H9 (cell line): ENCODE results near the gene SKAP1. TPM values are rescaled to one million over a fixed set of nuclear protein-coding genes. Genes with fewer than 3 reads are reported as not detected.

ENCODE experiments used
- DNase-seq: peaks from one replicate; pipeline ENCODE4 v3.0.0-alpha.2; 2017
- H2AFZ ChIP-seq: one replicate; pipeline ENCODE4 v1.6.1; 2013; ENCODE audit warnings: mild to moderate bottlenecking, low read length, control low read depth, moderate library complexity
- H2AK5ac ChIP-seq: 2 replicates; pipeline ENCODE4 v1.6.1; 2013; ENCODE audit warnings: low read length, control low read depth, mixed read lengths; ENCODE audit not compliant: insufficient read length
- H2BK120ac ChIP-seq: one replicate; pipeline ENCODE4 v1.6.1; 2013; ENCODE audit warnings: low read depth, mild to moderate bottlenecking, low read length, control low read depth, inconsistent platforms; ENCODE audit not compliant: poor library complexity, severe bottlenecking
- H2BK12ac ChIP-seq: 2 replicates; pipeline ENCODE4 v1.6.1; 2013; ENCODE audit warnings: low read length, control low read depth, mixed read lengths, low read depth; ENCODE audit not compliant: insufficient read length
- H2BK15ac ChIP-seq: 2 replicates; pipeline ENCODE4 v1.6.1; 2013; ENCODE audit warnings: low read depth, low read length, control low read depth
- H2BK20ac ChIP-seq: one replicate; pipeline ENCODE4 v1.6.1; 2013; ENCODE audit warnings: low read depth, mild to moderate bottlenecking, low read length, control low read depth, inconsistent platforms; ENCODE audit not compliant: poor library complexity, severe bottlenecking
- H2BK5ac ChIP-seq: 2 replicates; pipeline ENCODE4 v1.6.1; 2013; ENCODE audit warnings: low read length, control low read depth, mixed read lengths; ENCODE audit not compliant: insufficient read length
- H3K14ac ChIP-seq: 2 replicates; pipeline ENCODE4 v1.6.1; 2013; ENCODE audit warnings: low read length, control low read depth; ENCODE audit not compliant: insufficient read depth
- H3K18ac ChIP-seq: 2 replicates; pipeline ENCODE4 v1.6.1; 2013; ENCODE audit warnings: low read depth, mild to moderate bottlenecking, mixed read lengths, low read length, control low read depth; ENCODE audit not compliant: insufficient read length
- H3K23ac ChIP-seq: 2 replicates; pipeline ENCODE4 v1.6.1; 2013; ENCODE audit warnings: low read length, control low read depth, mixed read lengths, low read depth; ENCODE audit not compliant: insufficient read length
- H3K23me2 ChIP-seq: 2 replicates; pipeline ENCODE4 v1.6.1; 2013; ENCODE audit warnings: low read depth, mild to moderate bottlenecking, mixed read lengths, low read length, control low read depth; ENCODE audit not compliant: insufficient read length, poor library complexity, severe bottlenecking
- H3K27ac ChIP-seq: 2 replicates; pipeline ENCODE4 v1.5.1; 2013; ENCODE audit warnings: low read length, control low read depth, mixed read lengths, low read depth; ENCODE audit not compliant: insufficient read length
- H3K27me3 ChIP-seq: 2 replicates; pipeline ENCODE4 v1.6.1; 2013; ENCODE audit warnings: low read length, control low read depth, inconsistent platforms; ENCODE audit not compliant: insufficient read depth
- H3K4ac ChIP-seq: 2 replicates; pipeline ENCODE4 v1.6.1; 2013; ENCODE audit warnings: low read depth, mild to moderate bottlenecking, control low read depth, inconsistent platforms, low read length, moderate library complexity
- H3K4me1 ChIP-seq: 2 replicates; pipeline ENCODE4 v1.6.1; 2013; ENCODE audit warnings: low read length, control low read depth, inconsistent platforms; ENCODE audit not compliant: insufficient read depth
- H3K4me2 ChIP-seq: 2 replicates; pipeline ENCODE4 v1.6.1; 2013; ENCODE audit warnings: low read length, control low read depth, mixed read lengths; ENCODE audit not compliant: insufficient read length, insufficient read depth
- H3K56ac ChIP-seq: 2 replicates; pipeline ENCODE4 v1.6.1; 2013; ENCODE audit warnings: low read depth, mild to moderate bottlenecking, mixed read lengths, low read length, control low read depth; ENCODE audit not compliant: insufficient read length
- H3K79me1 ChIP-seq: 2 replicates; pipeline ENCODE4 v1.6.1; 2013; ENCODE audit warnings: low read depth, mild to moderate bottlenecking, moderate library complexity, low read length, control low read depth, inconsistent platforms; ENCODE audit not compliant: insufficient read depth, poor library complexity, severe bottlenecking
- H3K79me2 ChIP-seq: 2 replicates; pipeline ENCODE4 v1.6.1; 2013; ENCODE audit warnings: low read length, control low read depth, inconsistent platforms; ENCODE audit not compliant: insufficient read depth
- H3K9ac ChIP-seq: 2 replicates; pipeline ENCODE4 v1.6.1; 2013; ENCODE audit warnings: low read length, control low read depth, mixed read lengths; ENCODE audit not compliant: insufficient read length; ENCODE audit errors: extremely low read depth
- H3K9me3 ChIP-seq: one replicate; pipeline ENCODE4 v1.6.1; 2013; ENCODE audit warnings: low read depth, low read length, inconsistent platforms; ENCODE audit not compliant: control insufficient read depth
- H3T11ph ChIP-seq: one replicate; pipeline ENCODE4 v1.6.1; 2013; ENCODE audit warnings: mild to moderate bottlenecking, low read length, control low read depth, inconsistent platforms
- H4K20me1 ChIP-seq: one replicate; pipeline ENCODE4 v1.6.1; 2013; ENCODE audit not compliant: control insufficient read depth, insufficient read length, insufficient read depth
- H4K5ac ChIP-seq: 2 replicates; pipeline ENCODE4 v1.6.1; 2013; ENCODE audit warnings: low read depth, mild to moderate bottlenecking, mixed read lengths, low read length, control low read depth; ENCODE audit not compliant: insufficient read length
- H4K8ac ChIP-seq: replicated peaks from 2 replicates; pipeline ENCODE4 v1.6.1; 2013; ENCODE audit warnings: low read length, control low read depth, mixed read lengths, low read depth; ENCODE audit not compliant: insufficient read length
- H4K91ac ChIP-seq: 2 replicates; pipeline ENCODE4 v1.6.1; 2013; ENCODE audit warnings: low read depth, mild to moderate bottlenecking, moderate library complexity, mixed read lengths, low read length, control low read depth; ENCODE audit not compliant: insufficient read length
- H3K27ac Mint-ChIP-seq, 3 experiments: 2 replicates in 2 of 3; 3 replicates in 1 of 3; pipeline ENCODE4 v1.8.0; 2020 to 2021; ENCODE audit warnings: mixed read lengths in 3 of 3, mild to moderate bottlenecking in 1 of 3, moderate library complexity in 1 of 3
- H3K27me3 Mint-ChIP-seq: 2 replicates; pipeline ENCODE4 v1.8.0; 2021; ENCODE audit warnings: low read depth, mild to moderate bottlenecking, moderate library complexity, mixed read lengths
- H3K36me3 Mint-ChIP-seq, 3 experiments: 2 replicates in 2 of 3; 3 replicates in 1 of 3; pipeline ENCODE4 v1.8.0; 2020 to 2021; ENCODE audit warnings: low read depth in 3 of 3, mixed read lengths in 3 of 3; ENCODE audit not compliant: insufficient read depth in 1 of 3
- H3K4me1 Mint-ChIP-seq, 2 experiments: 2 replicates each; pipeline ENCODE4 v1.8.0; 2020; ENCODE audit warnings: mixed read lengths in 2 of 2
- H3K4me3 Mint-ChIP-seq, 2 experiments: 2 replicates in 1 of 2; 3 replicates in 1 of 2; pipeline ENCODE4 v1.8.0; 2020 to 2021; ENCODE audit warnings: mild to moderate bottlenecking in 2 of 2, mixed read lengths in 2 of 2, moderate library complexity in 1 of 2
- H3K9me3 Mint-ChIP-seq, 2 experiments: 2 replicates in 1 of 2; 3 replicates in 1 of 2; pipeline ENCODE4 v1.8.0; 2020; ENCODE audit warnings: mild to moderate bottlenecking in 2 of 2, mixed read lengths in 2 of 2, moderate library complexity in 1 of 2
- CTCF ChIP-seq: fragments of 200-600 bp; sonication (generic); conservative IDR thresholded peaks from 3 replicates; pipeline ENCODE4 v1.8.0; 2021; ENCODE audit warnings: antibody characterized with exemption, mild to moderate bottlenecking
- WGBS: extraction: QIAGEN DNeasy Blood & Tissue Kit; methylation state at CpG from one replicate; pipeline ENCODE4 v1.1.7; 2013; ENCODE audit warnings: missing lambda C conversion rate, low lambda C conversion rate, mixed read lengths; ENCODE audit not compliant: insufficient read length; ENCODE audit errors: extremely low coverage; 5-methylcytosine and 5-hydroxymethylcytosine counted together
- total RNA-seq: library from RNA; stranded (reverse); gene quantifications from 2 replicates; pipeline ENCODE4 v1.2.1, GENCODE V29; 2021

SKAP1 gene
- total RNA-seq, 1 experiment from 2014 or later: not detected

GRCh38 chr17:48445248-48445620 lies 15.2 kb upstream of the SKAP1 start:
- no peak overlapping the region for H2BK5ac ChIP-seq
- Mint-ChIP-seq H3K27me3 (peaks cover 61% of the 10 kb centered on the region), H3K36me3 (no peaks in the 10 kb centered on the region), H3K4me3 (no peak overlapping the region), H3K27ac (no peak overlapping the region), H3K9me3 (no peaks in the 10 kb centered on the region), H3K4me1 (peaks cover 0 to 3% of the 10 kb centered on the region in 2 experiments; a peak in 2 of 4 replicates)
- no peak overlapping the region for H3T11ph ChIP-seq
- no peak overlapping the region for H4K91ac ChIP-seq
- no peak overlapping the region for H2BK120ac ChIP-seq
- no peaks in the 10 kb centered on the region for H3K27me3 ChIP-seq
- H2BK20ac ChIP-seq: no peak overlapping the region
- no peaks in the 10 kb centered on the region for H3K23me2 ChIP-seq
- no peak overlapping the region for H3K27ac ChIP-seq
- no peaks in the 10 kb centered on the region for H3K79me1 ChIP-seq
- no peaks in the 10 kb centered on the region for H4K20me1 ChIP-seq
- no CpG with 5 or more reads among the region's 7 CpGs for WGBS
- DNase-seq: no peak
- H2AFZ ChIP-seq: no peak overlapping the region
- H3K9me3 ChIP-seq: no peaks in the 10 kb centered on the region
- no peak overlapping the region for H3K4me2 ChIP-seq
- no peak overlapping the region for H4K5ac ChIP-seq
- no peak overlapping the region for H3K23ac ChIP-seq
- no peak overlapping the region for H3K4ac ChIP-seq
- H2BK15ac ChIP-seq: no peak overlapping the region
- no peaks in the 10 kb centered on the region for H3K79me2 ChIP-seq
- no peaks in the 10 kb centered on the region for H3K4me1 ChIP-seq
- H2AK5ac ChIP-seq: no peak overlapping the region
- no peak overlapping the region for H2BK12ac ChIP-seq
- no peak overlapping the region for H4K8ac ChIP-seq
- H3K56ac ChIP-seq: no peak overlapping the region
- H3K9ac ChIP-seq: no peak overlapping the region
- H3K18ac ChIP-seq: no peak overlapping the region
- no peak overlapping the region for H3K14ac ChIP-seq
- no peak for TF ChIP-seq CTCF
